Brain microvascular endothelial cell (primary cell): Measurements from ENCODE around the gene FCN3.

ENCODE experiments used
- DNase-seq: peaks from one replicate; pipeline ENCODE4 v3.0.0-alpha.2; 2020
- H3K27ac ChIP-seq: fragments of 250-450 bp; sonication (Bioruptor Pico); 2 replicates; pipeline ENCODE4 v1.5.1; 2020; ENCODE audit warnings: mild to moderate bottlenecking, moderate library complexity
- H3K27me3 ChIP-seq: fragments of 250-450 bp; sonication (Bioruptor Pico); replicated peaks from 2 replicates; pipeline ENCODE4 v1.5.1; 2020; ENCODE audit warnings: mild to moderate bottlenecking
- H3K36me3 ChIP-seq: fragments of 250-450 bp; sonication (Bioruptor Pico); replicated peaks from 2 replicates; pipeline ENCODE4 v1.5.1; 2020; ENCODE audit warnings: mild to moderate bottlenecking
- H3K4me3 ChIP-seq: 2 replicates; pipeline ENCODE4 v1.5.1; 2011; ENCODE audit warnings: low read depth, mild to moderate bottlenecking, control low read depth, low read length, moderate library complexity
- in situ Hi-C: cut with HindIII; loops from 2 replicates; pipeline ENCODE4 v1.10.0; 2017; ENCODE audit warnings: low sequenced_read_pairs, low pct_ligation_motif_present
- TF ChIP-seq, protein P1 (sequence below): IDR thresholded peaks from 2 replicates; pipeline ENCODE4 v1.5.1; 2011; ENCODE audit warnings: low read depth, mild to moderate bottlenecking, moderate library complexity, low read length, control low read depth, inconsistent platforms; ENCODE audit errors: missing control alignments

FCN3 gene

DNA sequence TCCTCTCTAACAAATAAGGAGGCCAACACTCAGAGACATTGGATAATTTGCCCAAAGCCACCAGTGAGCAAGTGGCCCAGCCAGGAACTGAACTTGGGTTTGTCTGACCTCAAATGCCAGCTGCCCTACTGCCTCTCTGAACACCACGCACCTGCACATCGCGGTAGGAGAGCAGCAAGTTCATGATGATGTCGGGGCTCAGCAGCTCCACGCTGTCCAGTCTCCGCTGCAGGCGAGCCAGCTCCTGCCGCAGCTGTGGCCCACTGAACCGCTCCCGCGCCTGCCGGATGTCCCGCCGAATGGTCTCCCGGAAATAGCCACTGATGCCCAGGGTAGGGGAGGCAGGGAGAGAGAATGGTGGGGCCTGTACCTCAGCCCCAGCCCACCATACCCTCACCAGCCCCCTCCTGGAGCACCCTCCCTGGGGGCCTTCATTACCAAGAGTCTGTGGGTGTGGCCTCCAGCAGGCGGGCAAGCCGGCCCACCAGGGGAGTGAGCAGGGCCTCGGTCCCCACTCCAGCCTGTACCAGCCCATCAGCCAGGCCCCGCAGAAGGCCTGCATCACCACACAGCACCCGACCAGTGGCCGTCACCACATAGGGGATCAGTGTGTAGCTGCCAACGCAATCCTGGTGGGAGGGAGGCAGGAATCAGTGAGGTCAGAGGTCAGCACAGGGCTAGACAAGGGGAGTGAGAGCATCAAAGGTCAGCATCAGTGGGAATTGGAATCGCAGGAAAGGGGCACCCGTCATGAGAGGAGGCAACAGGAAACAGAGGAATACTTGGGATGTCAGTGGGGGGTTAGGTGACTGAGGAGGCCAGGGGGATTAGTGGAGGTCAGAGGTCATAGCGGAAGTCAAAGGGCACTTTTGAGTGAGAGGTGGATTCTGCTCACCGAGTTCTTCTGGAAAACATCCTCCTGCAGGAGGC, 10.6 kb downstream of the FCN3 start:
- no peak overlapping the region for H3K27ac ChIP-seq
- DNase-seq, result no peak
- TF ChIP-seq, protein P1, sequence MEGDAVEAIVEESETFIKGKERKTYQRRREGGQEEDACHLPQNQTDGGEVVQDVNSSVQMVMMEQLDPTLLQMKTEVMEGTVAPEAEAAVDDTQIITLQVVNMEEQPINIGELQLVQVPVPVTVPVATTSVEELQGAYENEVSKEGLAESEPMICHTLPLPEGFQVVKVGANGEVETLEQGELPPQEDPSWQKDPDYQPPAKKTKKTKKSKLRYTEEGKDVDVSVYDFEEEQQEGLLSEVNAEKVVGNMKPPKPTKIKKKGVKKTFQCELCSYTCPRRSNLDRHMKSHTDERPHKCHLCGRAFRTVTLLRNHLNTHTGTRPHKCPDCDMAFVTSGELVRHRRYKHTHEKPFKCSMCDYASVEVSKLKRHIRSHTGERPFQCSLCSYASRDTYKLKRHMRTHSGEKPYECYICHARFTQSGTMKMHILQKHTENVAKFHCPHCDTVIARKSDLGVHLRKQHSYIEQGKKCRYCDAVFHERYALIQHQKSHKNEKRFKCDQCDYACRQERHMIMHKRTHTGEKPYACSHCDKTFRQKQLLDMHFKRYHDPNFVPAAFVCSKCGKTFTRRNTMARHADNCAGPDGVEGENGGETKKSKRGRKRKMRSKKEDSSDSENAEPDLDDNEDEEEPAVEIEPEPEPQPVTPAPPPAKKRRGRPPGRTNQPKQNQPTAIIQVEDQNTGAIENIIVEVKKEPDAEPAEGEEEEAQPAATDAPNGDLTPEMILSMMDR, result no peak
- in situ Hi-C loops, result no loop called here
- H3K4me3 ChIP-seq, result no peak overlapping the region
- H3K36me3 ChIP-seq, result peaks cover 3% of the 10 kb centered on the region
- no peaks in the 10 kb centered on the region for H3K27me3 ChIP-seq

GRCh38 chr1:27361553-27361952, 13.1 kb downstream of the FCN3 start:
- H3K36me3 ChIP-seq, result peaks cover 20% of the 10 kb centered on the region
- no peak overlapping the region for H3K27ac ChIP-seq
- in situ Hi-C loops, result no loop called here
- TF ChIP-seq, protein P1, result no peak
- no peaks in the 10 kb centered on the region for H3K27me3 ChIP-seq
- no peak overlapping the region for H3K4me3 ChIP-seq
- no peak for DNase-seq

DNA sequence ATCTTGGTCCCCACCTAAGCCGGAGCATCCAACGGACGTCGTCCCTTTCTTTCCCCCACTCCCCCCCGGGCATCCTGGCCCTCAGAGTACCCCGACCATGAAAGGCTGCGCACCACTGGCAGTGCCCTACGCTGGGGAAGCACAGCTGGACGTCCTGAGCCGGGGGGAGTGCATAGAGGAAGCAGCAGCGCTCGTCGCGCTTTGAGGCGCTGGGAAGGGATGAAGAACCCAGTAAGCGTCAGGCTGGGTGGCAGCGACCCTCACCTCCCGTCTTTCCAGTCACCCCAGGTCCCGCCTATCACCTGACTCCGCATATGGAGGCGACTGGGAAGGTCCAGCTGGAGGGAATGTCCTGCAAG, 13.6 kb downstream of the FCN3 start:
- in situ Hi-C loops, result no loop called here
- no peak overlapping the region for H3K4me3 ChIP-seq
- H3K36me3 ChIP-seq, result peaks cover 20% of the 10 kb centered on the region
- H3K27me3 ChIP-seq, result no peaks in the 10 kb centered on the region
- DNase-seq, result no peak
- H3K27ac ChIP-seq, result no peak overlapping the region
- TF ChIP-seq, protein P1, result no peak

DNA sequence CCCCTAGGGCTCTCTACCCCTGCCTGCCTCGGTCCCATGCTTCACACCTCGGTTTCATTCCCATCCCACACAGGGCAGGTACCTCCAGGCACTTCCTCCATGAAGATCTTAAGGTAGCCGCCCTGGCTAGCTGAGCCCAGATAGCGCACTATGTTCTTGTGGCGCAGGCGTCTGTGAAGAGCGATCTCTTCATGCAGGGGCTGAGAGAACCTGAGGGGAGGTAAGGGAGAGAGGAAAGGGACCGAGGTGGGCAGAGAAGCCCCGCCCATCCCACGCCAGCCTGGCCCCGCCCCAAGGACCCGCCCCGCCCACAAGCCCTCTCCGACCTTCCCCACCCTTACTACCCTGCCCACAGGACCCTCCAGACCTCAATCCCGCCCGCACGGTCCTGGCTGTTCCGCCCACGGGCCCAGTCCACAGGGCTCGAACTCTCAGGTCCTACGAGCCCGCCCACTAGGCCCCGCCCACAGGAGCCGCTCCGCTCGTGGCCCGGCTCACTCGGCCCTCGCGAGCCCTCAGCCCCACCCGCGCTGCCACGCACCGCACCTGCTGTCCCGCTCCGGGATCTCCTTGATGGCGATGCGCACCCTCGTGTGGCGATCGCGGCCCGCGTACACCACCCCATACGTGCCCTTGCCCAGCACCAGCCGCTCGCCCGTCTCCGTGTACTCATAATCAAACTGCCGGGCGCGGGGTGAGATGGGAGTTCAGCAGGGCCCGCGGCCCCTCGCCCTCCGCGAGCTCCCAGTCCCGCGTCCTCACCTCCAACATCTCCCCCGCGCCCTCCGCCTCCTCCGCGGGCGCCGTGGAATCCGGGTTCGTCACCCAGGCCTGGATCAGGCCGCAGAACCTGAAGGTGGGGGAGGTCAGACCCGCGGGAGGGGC, 14.2 kb downstream of the FCN3 start:
- H3K27ac ChIP-seq, result no peak overlapping the region
- TF ChIP-seq, protein P1, result no peak
- in situ Hi-C loops, result no loop called here
- no peaks in the 10 kb centered on the region for H3K27me3 ChIP-seq
- no peak for DNase-seq
- H3K4me3 ChIP-seq, result peak overlapping the region; percentile 15
- H3K36me3 ChIP-seq, result peaks cover 23% of the 10 kb centered on the region

- H3K27ac ChIP-seq, result no peak overlapping the region
- in situ Hi-C loops, result no loop called here
- H3K27me3 ChIP-seq, result no peaks in the 10 kb centered on the region
- H3K4me3 ChIP-seq, result no peak overlapping the region
- no peak for DNase-seq
- H3K36me3 ChIP-seq, result peaks cover 25% of the 10 kb centered on the region
- TF ChIP-seq, protein P1, result no peak
These were observed 14.8 kb downstream of the FCN3 start for GRCh38 chr1:27359822-27360158.
